Hematopoietic multipotent progenitor cell treated with erythropoietin and hydrocortisone succinate and interleukin-3 and kit ligand, for 8 days (in vitro differentiated cells): ENCODE results near the gene MCM3.

Source experiments
- DNase-seq: peaks from one replicate; pipeline ENCODE4 v3.0.0-alpha.2; 2015

The MCM3 gene

GRCh38 chr6:52284460-52285176, at the start of gene MCM3:
MCM3 (minus strand) TSS chr6:52284742; CDS start chr6:52284674, 68 bp downstream.
- peak; percentile 100 for DNase-seq

GRCh38 chr6:52333840-52334200, 49.3 kb upstream of the MCM3 start:
- peak; percentile 81 for DNase-seq

- DNase-seq: no peak
Observed at GRCh38 chr6:52331793-52332457, 47.4 kb upstream of the MCM3 start.

GRCh38 chr6:52330470-52330869, 45.9 kb upstream of the MCM3 start:
- DNase-seq: peak; percentile 42

- no peak for DNase-seq
Observed at GRCh38 chr6:52328729-52329128, 44.2 kb upstream of the MCM3 start.

- no peak for DNase-seq
Observed at GRCh38 chr6:52328303-52328662, 43.7 kb upstream of the MCM3 start.

- no peak for DNase-seq
Observed at GRCh38 chr6:52326540-52327364, 42.2 kb upstream of the MCM3 start.

GRCh38 chr6:52325695-52326471, 41.3 kb upstream of the MCM3 start:
- DNase-seq: no peak

- DNase-seq: no peak
Observed at GRCh38 chr6:52324189-52324588, 39.6 kb upstream of the MCM3 start.

- no peak for DNase-seq
Observed at GRCh38 chr6:52317841-52318581, 33.5 kb upstream of the MCM3 start.

- no peak for DNase-seq
Observed at GRCh38 chr6:52317211-52317610, 32.7 kb upstream of the MCM3 start.

- no peak for DNase-seq
Observed at GRCh38 chr6:52314752-52315151, 30.2 kb upstream of the MCM3 start.

- no peak for DNase-seq
Observed at GRCh38 chr6:52312461-52312860, 27.9 kb upstream of the MCM3 start.

GRCh38 chr6:52310932-52311331, 26.4 kb upstream of the MCM3 start:
- no peak for DNase-seq

- DNase-seq: no peak
Observed at GRCh38 chr6:52307900-52308372, 23.4 kb upstream of the MCM3 start.

- DNase-seq: no peak
Observed at GRCh38 chr6:52306972-52307870, 22.7 kb upstream of the MCM3 start.

GRCh38 chr6:52305948-52306767, 21.6 kb upstream of the MCM3 start:
- no peak for DNase-seq

- DNase-seq: no peak
Observed at GRCh38 chr6:52305411-52305810, 20.9 kb upstream of the MCM3 start.

- no peak for DNase-seq
Observed at GRCh38 chr6:52304983-52305390, 20.4 kb upstream of the MCM3 start.

- DNase-seq: no peak
Observed at GRCh38 chr6:52303178-52303577, 18.6 kb upstream of the MCM3 start.
